Measurements from ENCODE around the gene HOXB7. TPM values are rescaled to one million over a fixed set of nuclear protein-coding genes. Genes with fewer than 3 reads are reported as not detected.

The HOXB7 gene
- total and polyA plus RNA-seq, 10 of the 15 experiments (the other 5 are each of a cell fraction or from before 2014, with no cell fraction given): 2.8 to 7.4 (median 4.2) TPM

DNA sequence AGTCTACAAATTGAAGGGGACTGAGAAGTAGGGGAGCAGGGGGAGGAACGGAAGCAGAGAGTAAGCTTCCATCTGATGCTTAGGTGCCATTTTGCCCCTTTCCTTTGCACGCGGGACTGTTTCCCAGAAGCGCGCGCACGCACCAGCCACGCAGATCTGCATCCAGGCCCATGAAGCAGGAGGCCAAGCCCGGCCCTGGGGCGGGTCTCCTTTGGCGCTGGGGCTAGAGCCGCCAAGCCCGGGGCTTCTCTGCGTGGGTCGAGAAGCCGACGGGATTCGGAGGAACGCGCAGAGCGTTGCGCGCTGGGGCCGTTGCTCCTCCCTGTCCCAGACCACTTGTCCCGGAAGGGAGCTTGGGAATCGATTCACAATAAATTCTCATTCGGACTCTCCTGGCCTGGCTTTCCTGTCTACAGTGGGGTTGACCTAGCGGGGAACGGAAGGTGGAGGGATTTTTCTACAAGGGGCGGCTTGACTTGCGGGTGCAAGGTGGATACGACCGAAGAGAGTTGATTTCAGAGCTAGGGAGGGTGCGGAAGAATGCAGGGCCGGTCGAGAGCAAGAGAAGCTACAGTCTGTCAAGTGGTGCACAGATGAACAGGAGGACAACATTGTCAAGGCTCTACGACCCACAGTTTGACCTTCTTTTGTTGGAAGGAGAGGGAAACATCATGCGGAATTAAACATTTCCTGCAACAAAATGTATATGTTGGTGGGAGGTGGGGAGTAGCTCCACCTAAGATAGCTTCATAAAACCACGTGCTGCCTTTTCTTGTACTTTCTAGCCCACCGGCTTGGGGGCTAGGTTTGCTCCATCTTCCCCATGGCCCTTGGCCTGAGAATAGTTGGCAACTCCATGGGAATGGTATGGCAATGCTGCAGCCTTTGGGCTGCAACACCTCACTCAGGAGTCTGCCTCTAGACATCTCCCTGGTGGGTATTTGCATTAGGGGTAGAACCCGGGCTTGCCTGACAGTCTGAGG, 10.9 kb upstream of the HOXB7 start:
- BruUV-seq (replicated peaks): no TSS peak
- WGBS (ENCODE audit: insufficient coverage, insufficient replicate concordance, low lambda C conversion rate, missing lambda C conversion rate): 76% methylated on average over 39 of the region's 41 CpGs
- Histone ChIP-seq H3K36me3 (ENCODE audit: control insufficient read depth in 2 of 2, insufficient read depth in 2 of 2, low read length in 1 of 2) (no peaks in the 10 kb centered on the region), H3K9me3 (replicated peaks; ENCODE audit: control insufficient read depth, insufficient read depth, low read length) (no peaks in the 10 kb centered on the region), H2AFZ (ENCODE audit: control insufficient read depth, low read depth, low read length) (no peak overlapping the region), H3K27ac (ENCODE audit: control insufficient read depth, insufficient read depth) (no peak overlapping the region), H3K4me3 (no peak overlapping the region), H3K79me2 (ENCODE audit: control insufficient read depth, insufficient read depth, low read length) (no peaks in the 10 kb centered on the region), H3K4me2 (ENCODE audit: control insufficient read depth, insufficient read depth) (no peak overlapping the region), H3K9ac (ENCODE audit: control insufficient read depth, insufficient read depth, low read length) (no peak overlapping the region), H3K27me3 (replicated peaks in 1 of 2; ENCODE audit: control insufficient read depth in 2 of 2, insufficient read depth in 2 of 2, low read length in 1 of 2) (peaks cover 33 to 51% of the 10 kb centered on the region in 2 experiments), H3K4me1 (ENCODE audit: control insufficient read depth, insufficient read depth, low read length) (no peaks in the 10 kb centered on the region), H4K20me1 (ENCODE audit: control insufficient read depth, insufficient read depth) (no peaks in the 10 kb centered on the region)
- SMC1A ChIA-PET (ENCODE audit: uncharacterized antibody, unreplicated experiment): interaction anchor here (0.6 to 1.8 kb wide), 3 partner anchors 15 to 1003 kb away, joined by 3 to 7 read pairs (median 3); no protein-coding TSS in a partner anchor
- RAD21 ChIA-PET (ENCODE audit: unreplicated experiment): interaction anchor here (1.4 kb wide), 1 partner anchor 9 kb away, joined by 8 read pairs; no protein-coding TSS in a partner anchor
- CTCF ChIA-PET: interaction anchor here (0.7 to 3.7 kb wide), 4 partner anchors 9 to 596 kb away, joined by 3 to 15 read pairs (median 4); no protein-coding TSS in a partner anchor
- intact Hi-C loops (cut with micrococcal nuclease; ENCODE audit: unreplicated experiment) (no loop called here), in situ Hi-C loops (cut with MboI) (loop anchor here (10.0 kb wide), 1 partner anchor 777 kb away; the partner anchor contains the start of gene SCRN2)
- DNase-seq (ENCODE audit: low read depth, low spot score) (no peak), FAIRE-seq (no peak), ATAC-seq (no peak)
- TF ChIP-seq FOXK2 (IDR thresholded peaks at IDR 0.05) (no peak), EED (IDR thresholded peaks at IDR 0.05; ENCODE audit: low read depth) (no peak), PAX5 (IDR thresholded peaks at IDR 0.05; ENCODE audit: borderline replicate concordance, low read depth, low read length) (no peak), TBL1XR1 (IDR thresholded peaks at IDR 0.05; ENCODE audit: low read depth, low read length) (no peak), ZNF384 (IDR thresholded peaks at IDR 0.05; ENCODE audit: borderline replicate concordance, low read depth, low read length) (no peak), JUNB (IDR thresholded peaks at IDR 0.05) (no peak), MTA3 (IDR thresholded peaks at IDR 0.05; ENCODE audit: borderline replicate concordance, low read length) (no peak), RFX5 (IDR thresholded peaks at IDR 0.05; ENCODE audit: low read depth, low read length) (no peak), NFIC (IDR thresholded peaks at IDR 0.05; ENCODE audit: low read depth, low read length) (no peak)
- TF ChIP-seq, protein P1, sequence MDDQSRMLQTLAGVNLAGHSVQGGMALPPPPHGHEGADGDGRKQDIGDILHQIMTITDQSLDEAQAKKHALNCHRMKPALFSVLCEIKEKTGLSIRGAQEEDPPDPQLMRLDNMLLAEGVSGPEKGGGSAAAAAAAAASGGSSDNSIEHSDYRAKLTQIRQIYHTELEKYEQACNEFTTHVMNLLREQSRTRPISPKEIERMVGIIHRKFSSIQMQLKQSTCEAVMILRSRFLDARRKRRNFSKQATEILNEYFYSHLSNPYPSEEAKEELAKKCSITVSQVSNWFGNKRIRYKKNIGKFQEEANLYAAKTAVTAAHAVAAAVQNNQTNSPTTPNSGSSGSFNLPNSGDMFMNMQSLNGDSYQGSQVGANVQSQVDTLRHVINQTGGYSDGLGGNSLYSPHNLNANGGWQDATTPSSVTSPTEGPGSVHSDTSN (IDR thresholded peaks at IDR 0.05; ENCODE audit: insufficient replicate concordance, low read depth, low read length): no peak
- TF ChIP-seq, protein P2, sequence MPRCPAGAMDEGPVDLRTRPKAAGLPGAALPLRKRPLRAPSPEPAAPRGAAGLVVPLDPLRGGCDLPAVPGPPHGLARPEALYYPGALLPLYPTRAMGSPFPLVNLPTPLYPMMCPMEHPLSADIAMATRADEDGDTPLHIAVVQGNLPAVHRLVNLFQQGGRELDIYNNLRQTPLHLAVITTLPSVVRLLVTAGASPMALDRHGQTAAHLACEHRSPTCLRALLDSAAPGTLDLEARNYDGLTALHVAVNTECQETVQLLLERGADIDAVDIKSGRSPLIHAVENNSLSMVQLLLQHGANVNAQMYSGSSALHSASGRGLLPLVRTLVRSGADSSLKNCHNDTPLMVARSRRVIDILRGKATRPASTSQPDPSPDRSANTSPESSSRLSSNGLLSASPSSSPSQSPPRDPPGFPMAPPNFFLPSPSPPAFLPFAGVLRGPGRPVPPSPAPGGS (IDR thresholded peaks at IDR 0.05; ENCODE audit: borderline replicate concordance, insufficient read depth, low read depth, low read length, poor library complexity, severe bottlenecking): no peak
- TF ChIP-seq, protein P3, sequence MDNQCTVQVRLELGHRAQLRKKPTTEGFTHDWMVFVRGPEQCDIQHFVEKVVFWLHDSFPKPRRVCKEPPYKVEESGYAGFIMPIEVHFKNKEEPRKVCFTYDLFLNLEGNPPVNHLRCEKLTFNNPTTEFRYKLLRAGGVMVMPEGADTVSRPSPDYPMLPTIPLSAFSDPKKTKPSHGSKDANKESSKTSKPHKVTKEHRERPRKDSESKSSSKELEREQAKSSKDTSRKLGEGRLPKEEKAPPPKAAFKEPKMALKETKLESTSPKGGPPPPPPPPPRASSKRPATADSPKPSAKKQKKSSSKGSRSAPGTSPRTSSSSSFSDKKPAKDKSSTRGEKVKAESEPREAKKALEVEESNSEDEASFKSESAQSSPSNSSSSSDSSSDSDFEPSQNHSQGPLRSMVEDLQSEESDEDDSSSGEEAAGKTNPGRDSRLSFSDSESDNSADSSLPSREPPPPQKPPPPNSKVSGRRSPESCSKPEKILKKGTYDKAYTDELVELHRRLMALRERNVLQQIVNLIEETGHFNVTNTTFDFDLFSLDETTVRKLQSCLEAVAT (IDR thresholded peaks at IDR 0.05): no peak
- TF ChIP-seq, protein P4, sequence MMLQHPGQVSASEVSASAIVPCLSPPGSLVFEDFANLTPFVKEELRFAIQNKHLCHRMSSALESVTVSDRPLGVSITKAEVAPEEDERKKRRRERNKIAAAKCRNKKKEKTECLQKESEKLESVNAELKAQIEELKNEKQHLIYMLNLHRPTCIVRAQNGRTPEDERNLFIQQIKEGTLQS (IDR thresholded peaks at IDR 0.05; ENCODE audit: borderline replicate concordance, extremely low read depth, low read depth, low read length): no peak
- TF ChIP-seq, protein P5, sequence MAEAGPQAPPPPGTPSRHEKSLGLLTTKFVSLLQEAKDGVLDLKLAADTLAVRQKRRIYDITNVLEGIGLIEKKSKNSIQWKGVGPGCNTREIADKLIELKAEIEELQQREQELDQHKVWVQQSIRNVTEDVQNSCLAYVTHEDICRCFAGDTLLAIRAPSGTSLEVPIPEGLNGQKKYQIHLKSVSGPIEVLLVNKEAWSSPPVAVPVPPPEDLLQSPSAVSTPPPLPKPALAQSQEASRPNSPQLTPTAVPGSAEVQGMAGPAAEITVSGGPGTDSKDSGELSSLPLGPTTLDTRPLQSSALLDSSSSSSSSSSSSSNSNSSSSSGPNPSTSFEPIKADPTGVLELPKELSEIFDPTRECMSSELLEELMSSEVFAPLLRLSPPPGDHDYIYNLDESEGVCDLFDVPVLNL (IDR thresholded peaks at IDR 0.05; ENCODE audit: low read depth, low read length): no peak
- POLR2A ChIA-PET: no interaction called here

Measured in GM12878 (cell line).